Measurements from ENCODE around the gene ZNRF2. TPM values are rescaled to one million over a fixed set of nuclear protein-coding genes. Genes with fewer than 3 reads are reported as not detected.

The ZNRF2 gene
- total and polyA plus RNA-seq, 2 donors (not counting 1 experiment from before 2014, with no cell fraction given): 2.6 to 7.9 TPM

DNA sequence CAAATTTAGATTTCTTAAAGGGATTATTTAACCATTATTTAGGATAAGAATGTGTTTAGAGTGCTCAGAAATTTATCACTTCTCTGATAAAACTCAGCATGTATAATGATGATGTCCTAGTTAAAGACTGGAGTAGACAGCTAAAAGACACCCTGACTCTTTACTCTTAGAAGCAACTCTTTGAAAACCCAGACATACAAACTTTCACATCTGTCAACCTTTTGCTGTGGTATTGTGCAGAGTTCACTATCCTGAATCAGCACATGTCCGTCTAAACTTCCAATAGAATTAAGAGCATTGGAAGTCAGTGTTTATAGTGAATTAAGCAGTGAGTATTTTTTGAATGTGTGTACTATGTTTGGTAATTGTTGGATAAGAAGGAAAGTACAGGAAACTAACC lies 24.9 kb downstream of the ZNRF2 start:
- no peak for TF ChIP-seq EZH2 (IDR thresholded peaks at IDR 0.05; ENCODE audit: low read length, missing control alignments)
- TF ChIP-seq, protein P1, sequence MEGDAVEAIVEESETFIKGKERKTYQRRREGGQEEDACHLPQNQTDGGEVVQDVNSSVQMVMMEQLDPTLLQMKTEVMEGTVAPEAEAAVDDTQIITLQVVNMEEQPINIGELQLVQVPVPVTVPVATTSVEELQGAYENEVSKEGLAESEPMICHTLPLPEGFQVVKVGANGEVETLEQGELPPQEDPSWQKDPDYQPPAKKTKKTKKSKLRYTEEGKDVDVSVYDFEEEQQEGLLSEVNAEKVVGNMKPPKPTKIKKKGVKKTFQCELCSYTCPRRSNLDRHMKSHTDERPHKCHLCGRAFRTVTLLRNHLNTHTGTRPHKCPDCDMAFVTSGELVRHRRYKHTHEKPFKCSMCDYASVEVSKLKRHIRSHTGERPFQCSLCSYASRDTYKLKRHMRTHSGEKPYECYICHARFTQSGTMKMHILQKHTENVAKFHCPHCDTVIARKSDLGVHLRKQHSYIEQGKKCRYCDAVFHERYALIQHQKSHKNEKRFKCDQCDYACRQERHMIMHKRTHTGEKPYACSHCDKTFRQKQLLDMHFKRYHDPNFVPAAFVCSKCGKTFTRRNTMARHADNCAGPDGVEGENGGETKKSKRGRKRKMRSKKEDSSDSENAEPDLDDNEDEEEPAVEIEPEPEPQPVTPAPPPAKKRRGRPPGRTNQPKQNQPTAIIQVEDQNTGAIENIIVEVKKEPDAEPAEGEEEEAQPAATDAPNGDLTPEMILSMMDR (conservative IDR thresholded peaks at IDR 0.05 in 1 of 2, IDR thresholded peaks at IDR 0.05 in 1 of 2; ENCODE audit: low read depth in 1 of 2, low read length in 2 of 2): no peak
- no peaks in the 10 kb centered on the region for H3K79me2 ChIP-seq (ENCODE audit: control insufficient read depth, insufficient read depth, low read length)
- no peaks in the 10 kb centered on the region for H3K27me3 ChIP-seq (ENCODE audit: control insufficient read depth, insufficient read depth, low read length)
- no peak overlapping the region for H3K27ac ChIP-seq (ENCODE audit: insufficient read depth, low read length)
- no peaks in the 10 kb centered on the region for H3K9me3 ChIP-seq (ENCODE audit: control insufficient read depth, insufficient read depth, low read depth, low read length)
- H4K20me1 ChIP-seq (ENCODE audit: control insufficient read depth, extremely low read depth, insufficient read depth, low read length): no peaks in the 10 kb centered on the region
- H3K36me3 ChIP-seq (ENCODE audit: control insufficient read depth, insufficient read depth, low read length): no peaks in the 10 kb centered on the region
- H3K4me1 ChIP-seq (ENCODE audit: control insufficient read depth, extremely low read depth, insufficient read depth, low read length): no peaks in the 10 kb centered on the region
- DNase-seq (ENCODE audit: low read depth in 2 of 2): no peak
- no peak overlapping the region for H2AFZ ChIP-seq (ENCODE audit: low read length)
- H3K4me3 ChIP-seq (replicated peaks in 1 of 4; ENCODE audit: control extremely low read depth in 1 of 4, insufficient read depth in 1 of 4, low read depth in 3 of 4, low read length in 4 of 4): no peak overlapping the region
- no peak overlapping the region for H3K9ac ChIP-seq (ENCODE audit: insufficient read depth, low read length)
- no peak overlapping the region for H3K4me2 ChIP-seq (ENCODE audit: extremely low read depth, insufficient read depth, low read length)

DNA sequence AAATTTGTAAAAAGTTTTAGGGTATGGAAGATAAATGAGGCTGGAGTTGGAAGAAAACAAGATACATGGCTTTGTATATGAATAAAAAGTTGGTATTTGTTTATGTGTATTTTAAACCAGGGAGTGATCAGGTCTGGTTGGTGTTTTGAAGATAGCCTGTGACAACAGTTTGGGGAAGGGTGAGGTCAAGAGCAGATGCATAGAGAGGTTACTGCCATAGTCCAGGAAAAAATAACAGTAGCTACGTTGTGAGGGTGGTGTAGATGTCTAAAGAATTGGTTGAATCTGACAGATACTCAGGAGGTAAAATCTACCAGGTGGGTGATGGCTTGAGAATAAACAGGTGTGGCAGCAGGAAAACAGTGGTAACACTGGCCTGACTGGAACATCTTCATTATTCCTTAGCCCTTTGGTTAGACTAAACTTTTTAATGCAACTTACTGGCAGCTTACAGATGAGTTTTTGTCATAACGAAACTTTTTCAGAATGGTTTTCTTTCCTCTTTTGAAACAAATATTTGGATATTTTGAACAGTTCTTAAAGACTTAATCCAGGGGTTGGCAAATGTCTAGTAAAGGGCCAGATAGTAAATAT lies 25.5 kb downstream of the ZNRF2 start:
- no peak for DNase-seq (ENCODE audit: low read depth in 2 of 2)
- no peak for TF ChIP-seq EZH2 (IDR thresholded peaks at IDR 0.05; ENCODE audit: low read length, missing control alignments)
- TF ChIP-seq, protein P1 (conservative IDR thresholded peaks at IDR 0.05 in 1 of 2, IDR thresholded peaks at IDR 0.05 in 1 of 2; ENCODE audit: low read depth in 1 of 2, low read length in 2 of 2): no peak
- H2AFZ ChIP-seq (ENCODE audit: low read length): no peak overlapping the region
- H3K9me3 ChIP-seq (ENCODE audit: control insufficient read depth, insufficient read depth, low read depth, low read length): no peaks in the 10 kb centered on the region
- no peak overlapping the region for H3K27ac ChIP-seq (ENCODE audit: insufficient read depth, low read length)
- H3K27me3 ChIP-seq (ENCODE audit: control insufficient read depth, insufficient read depth, low read length): no peaks in the 10 kb centered on the region
- no peaks in the 10 kb centered on the region for H3K4me1 ChIP-seq (ENCODE audit: control insufficient read depth, extremely low read depth, insufficient read depth, low read length)
- H3K4me3 ChIP-seq (replicated peaks in 1 of 4; ENCODE audit: control extremely low read depth in 1 of 4, insufficient read depth in 1 of 4, low read depth in 3 of 4, low read length in 4 of 4): no peak overlapping the region
- H3K36me3 ChIP-seq (ENCODE audit: control insufficient read depth, insufficient read depth, low read length): no peaks in the 10 kb centered on the region
- no peaks in the 10 kb centered on the region for H3K79me2 ChIP-seq (ENCODE audit: control insufficient read depth, insufficient read depth, low read length)
- H3K4me2 ChIP-seq (ENCODE audit: extremely low read depth, insufficient read depth, low read length): no peak overlapping the region
- no peaks in the 10 kb centered on the region for H4K20me1 ChIP-seq (ENCODE audit: control insufficient read depth, extremely low read depth, insufficient read depth, low read length)
- H3K9ac ChIP-seq (ENCODE audit: insufficient read depth, low read length): no peak overlapping the region

DNA sequence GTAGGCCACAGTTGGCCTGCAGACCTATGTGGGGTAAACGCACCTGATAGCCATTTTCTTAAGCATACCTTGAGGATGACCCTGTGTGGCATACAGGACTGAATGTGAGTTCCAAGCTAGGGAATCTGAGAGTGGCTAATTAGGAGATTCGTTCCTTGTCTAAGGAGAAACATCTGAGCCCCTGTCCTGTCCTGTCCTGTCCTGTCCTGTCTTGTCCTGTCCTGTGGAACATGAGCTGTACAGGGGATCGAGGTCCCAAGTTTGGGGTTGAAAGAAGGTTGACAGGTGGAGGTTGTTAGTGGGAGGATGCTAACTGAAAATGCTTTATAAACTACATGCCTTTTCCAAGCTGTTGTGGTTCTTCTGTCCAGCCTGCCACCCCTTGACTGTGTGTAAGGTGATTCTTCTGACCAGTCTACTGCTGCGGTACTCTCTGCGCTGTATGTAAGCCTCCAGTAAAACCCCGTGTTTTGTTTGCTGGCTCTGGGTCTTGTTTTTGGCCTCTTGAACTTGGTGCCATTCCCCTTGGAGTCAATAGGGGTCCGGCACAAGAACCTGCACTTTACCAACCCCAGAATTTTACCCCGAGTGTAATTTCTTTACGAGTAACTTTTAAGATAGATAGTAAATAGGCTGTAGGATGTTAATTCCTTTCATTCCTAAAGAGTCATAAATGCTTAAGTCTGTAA lies 26.4 kb downstream of the ZNRF2 start:
- no peak overlapping the region for H2AFZ ChIP-seq (ENCODE audit: low read length)
- no peak overlapping the region for H3K9ac ChIP-seq (ENCODE audit: insufficient read depth, low read length)
- H4K20me1 ChIP-seq (ENCODE audit: control insufficient read depth, extremely low read depth, insufficient read depth, low read length): no peaks in the 10 kb centered on the region
- no peak overlapping the region for H3K4me2 ChIP-seq (ENCODE audit: extremely low read depth, insufficient read depth, low read length)
- H3K79me2 ChIP-seq (ENCODE audit: control insufficient read depth, insufficient read depth, low read length): no peaks in the 10 kb centered on the region
- H3K4me3 ChIP-seq (replicated peaks in 1 of 4; ENCODE audit: control extremely low read depth in 1 of 4, insufficient read depth in 1 of 4, low read depth in 3 of 4, low read length in 4 of 4): no peak overlapping the region
- H3K9me3 ChIP-seq (ENCODE audit: control insufficient read depth, insufficient read depth, low read depth, low read length): no peaks in the 10 kb centered on the region
- no peaks in the 10 kb centered on the region for H3K36me3 ChIP-seq (ENCODE audit: control insufficient read depth, insufficient read depth, low read length)
- no peak for DNase-seq (ENCODE audit: low read depth in 2 of 2)
- H3K27me3 ChIP-seq (ENCODE audit: control insufficient read depth, insufficient read depth, low read length): no peaks in the 10 kb centered on the region
- TF ChIP-seq, protein P1 (conservative IDR thresholded peaks at IDR 0.05 in 1 of 2, IDR thresholded peaks at IDR 0.05 in 1 of 2; ENCODE audit: low read depth in 1 of 2, low read length in 2 of 2): no peak
- TF ChIP-seq EZH2 (IDR thresholded peaks at IDR 0.05; ENCODE audit: low read length, missing control alignments): no peak
- H3K27ac ChIP-seq (ENCODE audit: insufficient read depth, low read length): no peak overlapping the region
- H3K4me1 ChIP-seq (ENCODE audit: control insufficient read depth, extremely low read depth, insufficient read depth, low read length): no peaks in the 10 kb centered on the region

All from fibroblast of lung (primary cell).